Measurements from ENCODE around the gene MIGA2.

The MIGA2 gene

GRCh38 chr9:129028192-129028966 lies 8.0 kb upstream of the MIGA2 start, which contains the start of gene SH3GLB2 (continued):
- TF ChIP-seq PATZ1 (tag by site-specific recombination; IDR thresholded peaks at IDR 0.05) (peak; percentile 87), ZSCAN18 (tag by site-specific recombination; IDR thresholded peaks at IDR 0.05) (no peak), GLIS1 (tag by site-specific recombination; IDR thresholded peaks at IDR 0.05) (no peak), ZNF670 (tag by site-specific recombination; IDR thresholded peaks at IDR 0.05; ENCODE audit: low read depth) (no peak), ZNF449 (tag by site-specific recombination; IDR thresholded peaks at IDR 0.05) (peak; percentile 35; the same call in 1 of the 2 replicates), ZNF292 (tag by site-specific recombination; IDR thresholded peaks at IDR 0.05; ENCODE audit: borderline replicate concordance, low read depth) (no peak), ZNF335 (tag by site-specific recombination; conservative IDR thresholded peaks at IDR 0.05) (peak; percentile 51; the same call in 1 of the 2 replicates), ZNF404 (tag by site-specific recombination; IDR thresholded peaks at IDR 0.05) (no peak), SP2 (tag by site-specific recombination; IDR thresholded peaks at IDR 0.05) (peak; percentile 75), HOXA7 (CRISPR knock-in tag; IDR thresholded peaks at IDR 0.05; ENCODE audit: borderline replicate concordance) (no peak), ZNF548 (tag by site-specific recombination; IDR thresholded peaks at IDR 0.05) (no peak), ZNF184 (tag by site-specific recombination; IDR thresholded peaks at IDR 0.05) (no peak), ZNF639 (tag by site-specific recombination; IDR thresholded peaks at IDR 0.05) (no peak), SP3 (tag by site-specific recombination; IDR thresholded peaks at IDR 0.05) (peak; percentile 71), ZNF837 (tag by site-specific recombination; IDR thresholded peaks at IDR 0.05) (no peak), ZNF175 (tag by site-specific recombination; IDR thresholded peaks at IDR 0.05) (no peak), ZNF561 (tag by site-specific recombination; IDR thresholded peaks at IDR 0.05; ENCODE audit: borderline replicate concordance) (0 out of 2 replicates have a peak, but pooled peaks have one; percentile 20), ZSCAN16 (tag by site-specific recombination; IDR thresholded peaks at IDR 0.05) (no peak), ZNF10 (tag by site-specific recombination; IDR thresholded peaks at IDR 0.05) (no peak), ZSCAN5A (tag by site-specific recombination; IDR thresholded peaks at IDR 0.05) (no peak), ZNF324 (tag by site-specific recombination; IDR thresholded peaks at IDR 0.05) (peak; percentile 39; the same call in 1 of the 2 replicates), ZNF341 (tag by site-specific recombination; IDR thresholded peaks at IDR 0.05; ENCODE audit: low read depth) (no peak), ZNF280D (tag by site-specific recombination; IDR thresholded peaks at IDR 0.05) (no peak), ZEB2 (tag by site-specific recombination; IDR thresholded peaks at IDR 0.05) (peak; percentile 66), KLF7 (tag by site-specific recombination; IDR thresholded peaks at IDR 0.05; ENCODE audit: borderline replicate concordance) (no peak), ZBTB6 (tag by site-specific recombination; IDR thresholded peaks at IDR 0.05) (no peak), ZNF677 (tag by site-specific recombination; IDR thresholded peaks at IDR 0.05) (no peak)
